Measurements from ENCODE around the gene RUFY3. TPM values are rescaled to one million over a fixed set of nuclear protein-coding genes. Genes with fewer than 3 reads are reported as not detected.

The RUFY3 gene, protein sequence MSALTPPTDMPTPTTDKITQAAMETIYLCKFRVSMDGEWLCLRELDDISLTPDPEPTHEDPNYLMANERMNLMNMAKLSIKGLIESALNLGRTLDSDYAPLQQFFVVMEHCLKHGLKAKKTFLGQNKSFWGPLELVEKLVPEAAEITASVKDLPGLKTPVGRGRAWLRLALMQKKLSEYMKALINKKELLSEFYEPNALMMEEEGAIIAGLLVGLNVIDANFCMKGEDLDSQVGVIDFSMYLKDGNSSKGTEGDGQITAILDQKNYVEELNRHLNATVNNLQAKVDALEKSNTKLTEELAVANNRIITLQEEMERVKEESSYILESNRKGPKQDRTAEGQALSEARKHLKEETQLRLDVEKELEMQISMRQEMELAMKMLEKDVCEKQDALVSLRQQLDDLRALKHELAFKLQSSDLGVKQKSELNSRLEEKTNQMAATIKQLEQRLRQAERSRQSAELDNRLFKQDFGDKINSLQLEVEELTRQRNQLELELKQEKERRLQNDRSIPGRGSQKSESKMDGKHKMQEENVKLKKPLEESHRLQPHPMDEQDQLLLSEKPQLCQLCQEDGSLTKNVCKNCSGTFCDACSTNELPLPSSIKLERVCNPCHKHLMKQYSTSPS
- total RNA-seq: 100 to 1,000 TPM in 2 of 9 donors, 10 to 100 TPM in 7; 41.8 to 141 (median 87.3) TPM
- 100 to 1,000 TPM in 1 of 3 donors, 10 to 100 TPM in 2; 44.8 to 118 (median 67.7) TPM for polyA plus RNA-seq
- long read RNA-seq, donor 1, partial matches to known transcripts: 0 of 2 reads
- long read RNA-seq, donor 1, other reads (novel, unspliced or antisense): 0 of 2 reads
- long read RNA-seq, donor 2, partial matches to known transcripts: 11 of 20 reads
- long read RNA-seq, donor 2, other reads (novel, unspliced or antisense): 0 of 20 reads
- long read RNA-seq, donor 3, partial matches to known transcripts: 0 of 4 reads
- long read RNA-seq, donor 3, other reads (novel, unspliced or antisense): 0 of 4 reads
- long read RNA-seq, donor 4, partial matches to known transcripts: 3 of 12 reads
- long read RNA-seq, donor 4, other reads (novel, unspliced or antisense): 9 of 12 reads
- long read RNA-seq, donor 5, full-length matches to known transcripts: 7 of 36 reads
- long read RNA-seq, donor 5, partial matches to known transcripts: 8 of 36 reads
- long read RNA-seq, donor 5, other reads (novel, unspliced or antisense): 21 of 36 reads
- long read RNA-seq, donor 6, full-length matches to known transcripts: 5 of 21 reads
- long read RNA-seq, donor 6, partial matches to known transcripts: 6 of 21 reads
- long read RNA-seq, donor 6, other reads (novel, unspliced or antisense): 10 of 21 reads
- long read RNA-seq, donor 7, partial matches to known transcripts: 5 of 5 reads
- long read RNA-seq, donor 7, other reads (novel, unspliced or antisense): 0 of 5 reads
- long read RNA-seq, donor 8, partial matches to known transcripts: 0 of 5 reads
- long read RNA-seq, donor 8, other reads (novel, unspliced or antisense): 0 of 5 reads
- long read RNA-seq, donor 9, full-length matches to known transcripts: 6 of 6 reads
- long read RNA-seq, donor 9, partial matches to known transcripts: 0 of 6 reads
- long read RNA-seq, donor 9, other reads (novel, unspliced or antisense): 0 of 6 reads
- long read RNA-seq, donor 10, full-length matches to known transcripts: 1 of 1 reads
- long read RNA-seq, donor 10, partial matches to known transcripts: 0 of 1 reads
- long read RNA-seq, donor 10, other reads (novel, unspliced or antisense): 0 of 1 reads

DNA sequence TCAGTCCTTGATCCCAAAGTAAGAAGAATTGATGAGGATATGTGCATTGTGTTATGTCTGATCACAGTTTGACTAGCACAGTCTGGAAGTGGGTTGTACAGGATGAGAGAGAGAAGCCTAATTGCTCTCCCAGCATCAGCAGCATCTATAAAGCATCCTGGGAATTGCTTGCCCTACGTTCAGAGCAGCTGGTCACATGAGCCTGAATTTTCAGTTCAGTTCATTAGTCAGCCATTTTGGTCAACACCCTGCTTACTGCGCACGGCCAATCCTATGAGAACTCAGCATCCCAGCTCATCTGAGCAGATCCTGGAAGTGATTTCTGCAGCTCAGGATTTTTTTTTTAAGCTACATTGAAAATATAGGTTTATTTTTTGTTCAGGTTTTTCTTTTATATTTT, at the start of gene RUFY3:
Gene RUFY3 (plus strand): TSS at position 218 of the 400 bp plus-strand sequence. CDS start 610 bp downstream, outside the sequence.
- Histone ChIP-seq H3K4me1 (replicated peaks in 1 of 2) (peaks cover 34 to 48% of the 10 kb centered on the region in 2 donors), H3K36me3 (replicated peaks in 1 of 2) (no peaks in the 10 kb centered on the region), H3K9me3 (replicated peaks in 1 of 3) (no peaks in the 10 kb centered on the region), H3K27ac (peak within 1 kb of the TSS; percentile 57 to 89 (median 67)), H3K27me3 (no peaks in the 10 kb centered on the region), H3K4me3 (peak within 1 kb of the TSS in 2 of 4 donors; percentile 4 to 61)
- DNase-seq: peak; percentile 51 to 89 (median 70)
- intact Hi-C loops (cut with DNase I): no loop called here
- peak; percentile 33 to 50 for TF ChIP-seq POLR2A (IDR thresholded peaks at IDR 0.05)
- TF ChIP-seq, protein P1, sequence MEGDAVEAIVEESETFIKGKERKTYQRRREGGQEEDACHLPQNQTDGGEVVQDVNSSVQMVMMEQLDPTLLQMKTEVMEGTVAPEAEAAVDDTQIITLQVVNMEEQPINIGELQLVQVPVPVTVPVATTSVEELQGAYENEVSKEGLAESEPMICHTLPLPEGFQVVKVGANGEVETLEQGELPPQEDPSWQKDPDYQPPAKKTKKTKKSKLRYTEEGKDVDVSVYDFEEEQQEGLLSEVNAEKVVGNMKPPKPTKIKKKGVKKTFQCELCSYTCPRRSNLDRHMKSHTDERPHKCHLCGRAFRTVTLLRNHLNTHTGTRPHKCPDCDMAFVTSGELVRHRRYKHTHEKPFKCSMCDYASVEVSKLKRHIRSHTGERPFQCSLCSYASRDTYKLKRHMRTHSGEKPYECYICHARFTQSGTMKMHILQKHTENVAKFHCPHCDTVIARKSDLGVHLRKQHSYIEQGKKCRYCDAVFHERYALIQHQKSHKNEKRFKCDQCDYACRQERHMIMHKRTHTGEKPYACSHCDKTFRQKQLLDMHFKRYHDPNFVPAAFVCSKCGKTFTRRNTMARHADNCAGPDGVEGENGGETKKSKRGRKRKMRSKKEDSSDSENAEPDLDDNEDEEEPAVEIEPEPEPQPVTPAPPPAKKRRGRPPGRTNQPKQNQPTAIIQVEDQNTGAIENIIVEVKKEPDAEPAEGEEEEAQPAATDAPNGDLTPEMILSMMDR (IDR thresholded peaks at IDR 0.05): no peak
- WGBS, 4 donors: 15 to 34% (median 25%) methylated on average over 3 of the region's 3 CpGs

DNA sequence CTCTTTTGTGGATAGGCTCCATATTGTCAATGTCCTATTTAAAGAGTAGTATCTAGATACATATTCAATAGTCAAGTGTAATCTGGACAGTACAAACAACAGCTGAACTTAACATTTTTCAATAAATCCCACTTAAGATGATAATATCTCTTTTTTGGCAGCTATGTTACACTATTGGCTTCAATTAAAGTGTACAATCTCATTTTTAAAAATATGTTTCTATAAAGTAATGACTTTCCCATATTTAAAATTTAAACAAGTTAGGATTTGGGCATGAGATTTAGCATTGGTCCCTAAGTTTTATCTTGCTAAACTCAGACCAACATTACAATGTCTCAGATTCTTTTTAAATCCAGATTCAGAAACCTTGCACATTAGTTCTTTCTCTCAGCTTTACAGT, 47.6 kb upstream of the RUFY3 start:
- no peak for DNase-seq
- H3K36me3 ChIP-seq (replicated peaks in 1 of 2): no peaks in the 10 kb centered on the region
- H3K9me3 ChIP-seq (replicated peaks in 1 of 3): no peaks in the 10 kb centered on the region
- H3K27me3 ChIP-seq: no peaks in the 10 kb centered on the region
- H3K27ac ChIP-seq: no peak overlapping the region
- no peaks in the 10 kb centered on the region for H3K4me1 ChIP-seq (replicated peaks in 1 of 2)
- intact Hi-C loops (cut with DNase I): no loop called here
- TF ChIP-seq POLR2A (IDR thresholded peaks at IDR 0.05): no peak
- TF ChIP-seq, protein P1 (IDR thresholded peaks at IDR 0.05): no peak
- H3K4me3 ChIP-seq: no peak overlapping the region

DNA sequence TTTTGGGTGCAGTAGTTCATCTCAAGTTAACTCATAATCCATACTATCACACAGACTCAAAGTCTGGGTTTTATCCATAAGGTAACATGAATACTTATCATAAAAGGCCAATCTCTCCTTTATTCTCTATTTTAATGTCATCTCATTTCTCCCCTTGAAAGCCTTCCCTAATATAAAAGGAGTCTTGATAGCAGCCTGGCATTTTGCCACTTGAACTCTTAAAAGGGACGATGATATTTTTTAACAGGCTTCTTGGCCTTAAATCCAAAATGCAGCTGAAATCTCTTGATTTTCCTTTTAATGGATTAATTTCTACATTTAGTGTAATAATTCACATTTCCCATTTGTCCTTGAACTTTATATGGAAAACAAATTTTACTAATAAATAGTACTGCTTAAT, 47.0 kb upstream of the RUFY3 start:
- TF ChIP-seq POLR2A (IDR thresholded peaks at IDR 0.05): no peak
- TF ChIP-seq, protein P1 (IDR thresholded peaks at IDR 0.05): no peak

More for the DNA sequence above, 47.0 kb upstream of the RUFY3 start:
- no peaks in the 10 kb centered on the region for H3K9me3 ChIP-seq (replicated peaks in 1 of 3)
- H3K27ac ChIP-seq: no peak overlapping the region
- DNase-seq: peak in 1 of 7 donors; percentile 10
- no peaks in the 10 kb centered on the region for H3K27me3 ChIP-seq
- 14 to 51% (median 28%) methylated on average over 1 of the region's 1 CpG for WGBS, 4 donors
- H3K36me3 ChIP-seq (replicated peaks in 1 of 2): no peaks in the 10 kb centered on the region
- H3K4me3 ChIP-seq: no peak overlapping the region
- no peaks in the 10 kb centered on the region for H3K4me1 ChIP-seq (replicated peaks in 1 of 2)
- intact Hi-C loops (cut with DNase I): no loop called here

Data from adrenal gland (tissue), 19 donors.